T-cell (primary cell): ENCODE results near the gene HES1. TPM values are rescaled to one million over a fixed set of nuclear protein-coding genes. Genes with fewer than 3 reads are reported as not detected.

Experiments used
- total RNA-seq, 35 experiments: library from RNA in 6 of 35; stranded (reverse) in 6 of 35; fragments of 120-200 nt in 1 of 35; gene quantifications; one replicate each; pipeline versions ENCODE4 v1.2.1 to v1.2.4 and lab custom pipeline; 2013 to 2026

HES1 gene
- total RNA-seq, 5 donors from 2014 or later (not counting 1 experiment from before 2014, with no cell fraction given), result 0.35 to 1.1 (median 0.46) TPM

Other genes with a start within 250 kb of the HES1 start
- gene CPN2, start 215.2 kb downstream of the HES1 start, total RNA-seq, result under 1 TPM in 2 of 5 donors, not detected in 3; 0.12 to 0.13 TPM
- not detected for gene LRRC15, start 233.6 kb downstream of the HES1 start, total RNA-seq